GM12892 (cell line): Measurements from ENCODE around the gene CD247.

Experiments
- POLR2A ChIP-seq: IDR thresholded peaks from 2 replicates; pipeline ENCODE4 v1.6.1; 2011; ENCODE audit warnings: low read depth, low read length, control low read depth
- POLR2AphosphoS5 ChIP-seq: IDR thresholded peaks from 2 replicates; pipeline ENCODE4 v1.6.1; 2011; ENCODE audit warnings: low read depth, low read length, control low read depth
- TAF1 ChIP-seq: IDR thresholded peaks from 2 replicates; pipeline ENCODE4 v1.6.1; 2011; ENCODE audit warnings: low read depth, mild to moderate bottlenecking, control low read depth, low read length, borderline replicate concordance

GRCh38 chr1:167555971-167556714 is 37.8 kb upstream of the CD247 start:
- TF ChIP-seq POLR2AphosphoS5 (no peak), POLR2A (no peak), TAF1 (no peak)
